ENCODE data around the gene CREB5. TPM values are rescaled to one million over a fixed set of nuclear protein-coding genes. Genes with fewer than 3 reads are reported as not detected.

The CREB5 gene
- total and polyA plus RNA-seq, 2 donors (not counting 3 experiments of a cell fraction or from before 2014, with no cell fraction given) = 19.6 to 28.4 TPM

GRCh38 chr7:28666154-28666553 is 253.8 kb downstream of the CREB5 start:
- no peaks in the 10 kb centered on the region for H4K20me1 ChIP-seq (replicated peaks; ENCODE audit: control insufficient read depth, extremely low read depth, insufficient read depth, low read length)
- H3K27ac ChIP-seq (ENCODE audit: insufficient read depth, low read depth, low read length) = no peak overlapping the region
- no peaks in the 10 kb centered on the region for H3K36me3 ChIP-seq (ENCODE audit: control insufficient read depth in 2 of 2, extremely low read depth in 1 of 2, insufficient read depth in 2 of 2, low read length in 2 of 2)
- CTCF ChIA-PET = interaction anchor here (0.8 to 1.4 kb wide), 3 partner anchors 10 to 261 kb away, joined by 3 read pairs; no protein-coding TSS in a partner anchor
- no peak for TF ChIP-seq POLR2A (IDR thresholded peaks at IDR 0.05; ENCODE audit: low read depth, low read length)
- no peak for TF ChIP-seq MYC (IDR thresholded peaks at IDR 0.05; ENCODE audit: low read depth, low read length)
- no peak for TF ChIP-seq GATA2 (IDR thresholded peaks at IDR 0.05; ENCODE audit: insufficient read depth, insufficient read length, low read depth, low read length)
- TF ChIP-seq, protein P1, sequence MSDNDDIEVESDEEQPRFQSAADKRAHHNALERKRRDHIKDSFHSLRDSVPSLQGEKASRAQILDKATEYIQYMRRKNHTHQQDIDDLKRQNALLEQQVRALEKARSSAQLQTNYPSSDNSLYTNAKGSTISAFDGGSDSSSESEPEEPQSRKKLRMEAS (IDR thresholded peaks at IDR 0.05; ENCODE audit: insufficient read depth, insufficient read length) = no peak
- TF ChIP-seq POLR2AphosphoS5 (IDR thresholded peaks at IDR 0.05; ENCODE audit: insufficient read depth, low read depth, low read length) = no peak
- TF ChIP-seq FOS (IDR thresholded peaks at IDR 0.05; ENCODE audit: borderline replicate concordance, insufficient read depth, low read length) = no peak
- DNase-seq (ENCODE audit: low read depth, low spot score) = no peak
- no peaks in the 10 kb centered on the region for H3K9me1 ChIP-seq (replicated peaks; ENCODE audit: control insufficient read depth, extremely low read depth, insufficient read depth, low read length)
- no peak overlapping the region for H2AFZ ChIP-seq (ENCODE audit: low read depth, low read length)
- dilution Hi-C loops (cut with MboI; ENCODE audit: extremely low pct_ligation_motif_present, low sequenced_read_pairs) = no loop called here
- no peak for FAIRE-seq
- H3K79me2 ChIP-seq (ENCODE audit: control insufficient read depth, insufficient read depth, low read length) = no peaks in the 10 kb centered on the region
- H3K4me3 ChIP-seq (replicated peaks in 1 of 3; ENCODE audit: insufficient read depth in 1 of 3, low read depth in 1 of 3, low read length in 3 of 3) = no peak overlapping the region
- no peak overlapping the region for H3K9ac ChIP-seq (replicated peaks; ENCODE audit: extremely low read depth, insufficient read depth, low read length)
- H3K4me2 ChIP-seq (ENCODE audit: insufficient read depth, low read length) = no peak overlapping the region
- no peaks in the 10 kb centered on the region for H3K9me3 ChIP-seq (replicated peaks; ENCODE audit: control insufficient read depth, insufficient read depth, low read length)
- POLR2A ChIA-PET = interaction anchor here (0.7 kb wide), 1 partner anchor 20 kb away, joined by 4 read pairs; no protein-coding TSS in a partner anchor
- H3K27me3 ChIP-seq (ENCODE audit: control insufficient read depth in 2 of 2, insufficient read depth in 2 of 2, low read length in 2 of 2) = peaks cover 7 to 8% of the 10 kb centered on the region in 2 experiments
- BruUV-seq (replicated peaks) = no TSS peak
- H3K4me1 ChIP-seq (ENCODE audit: control insufficient read depth, extremely low read depth, insufficient read depth, low read length) = no peaks in the 10 kb centered on the region
- intact Hi-C loops (cut with micrococcal nuclease) = no loop called here

DNA sequence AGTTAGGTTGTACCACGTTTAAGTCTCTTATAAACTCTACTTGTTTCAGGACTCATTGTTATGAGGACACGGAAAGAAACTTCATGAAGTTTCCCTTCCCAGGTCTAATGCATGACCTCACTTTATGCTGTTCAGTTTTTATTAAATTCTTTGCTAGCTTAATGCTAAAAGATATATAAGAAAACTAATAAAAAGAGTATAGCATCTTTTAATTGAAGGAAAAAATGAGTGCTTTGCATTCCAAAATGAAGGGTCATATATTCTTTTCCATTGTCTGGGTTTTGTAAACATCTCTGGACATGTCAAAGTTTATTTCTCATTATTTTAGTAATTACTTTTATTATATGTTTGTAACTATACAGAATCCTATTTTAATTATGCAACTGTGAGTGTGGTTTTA is 255.8 kb downstream of the CREB5 start:
- Histone ChIP-seq H3K4me2 (ENCODE audit: insufficient read depth, low read length) (no peak overlapping the region), H3K4me3 (replicated peaks in 1 of 3; ENCODE audit: insufficient read depth in 1 of 3, low read depth in 1 of 3, low read length in 3 of 3) (no peak overlapping the region), H2AFZ (ENCODE audit: low read depth, low read length) (no peak overlapping the region), H3K4me1 (ENCODE audit: control insufficient read depth, extremely low read depth, insufficient read depth, low read length) (no peaks in the 10 kb centered on the region), H4K20me1 (replicated peaks; ENCODE audit: control insufficient read depth, extremely low read depth, insufficient read depth, low read length) (no peaks in the 10 kb centered on the region), H3K9me1 (replicated peaks; ENCODE audit: control insufficient read depth, extremely low read depth, insufficient read depth, low read length) (no peaks in the 10 kb centered on the region), H3K9me3 (replicated peaks; ENCODE audit: control insufficient read depth, insufficient read depth, low read length) (no peaks in the 10 kb centered on the region), H3K79me2 (ENCODE audit: control insufficient read depth, insufficient read depth, low read length) (no peaks in the 10 kb centered on the region), H3K9ac (replicated peaks; ENCODE audit: extremely low read depth, insufficient read depth, low read length) (no peak overlapping the region), H3K27me3 (ENCODE audit: control insufficient read depth in 2 of 2, insufficient read depth in 2 of 2, low read length in 2 of 2) (peaks cover 7 to 8% of the 10 kb centered on the region in 2 experiments), H3K27ac (ENCODE audit: insufficient read depth, low read depth, low read length) (no peak overlapping the region), H3K36me3 (ENCODE audit: control insufficient read depth in 2 of 2, extremely low read depth in 1 of 2, insufficient read depth in 2 of 2, low read length in 2 of 2) (no peaks in the 10 kb centered on the region)
- intact Hi-C loops (cut with micrococcal nuclease) (no loop called here), dilution Hi-C loops (cut with MboI; ENCODE audit: extremely low pct_ligation_motif_present, low sequenced_read_pairs) (no loop called here)
- ChIA-PET POLR2A (no interaction called here), CTCF (no interaction called here)
- FAIRE-seq = no peak
- TF ChIP-seq POLR2A (IDR thresholded peaks at IDR 0.05; ENCODE audit: low read depth, low read length) (no peak), CTCF (IDR thresholded peaks at IDR 0.05; ENCODE audit: extremely low read depth in 1 of 2, insufficient read depth in 1 of 2, low read depth in 1 of 2, low read length in 2 of 2) (no peak), FOS (IDR thresholded peaks at IDR 0.05; ENCODE audit: borderline replicate concordance, insufficient read depth, low read length) (no peak), EZH2 (IDR thresholded peaks at IDR 0.05; ENCODE audit: borderline replicate concordance, low read depth, low read length, severe bottlenecking) (no peak), MYC (IDR thresholded peaks at IDR 0.05; ENCODE audit: low read depth, low read length) (no peak)
- DNase-seq (ENCODE audit: low read depth, low spot score) = no peak
- no TSS peak for BruUV-seq (replicated peaks)

All from endothelial cell of umbilical vein (primary cell).